HG03469 (cell line): ENCODE measurements around the gene ROR2.

Experiments
- ATAC-seq: cut with Tn5 transposase; IDR thresholded peaks from one replicate; pipeline ENCODE4 v1.9.1; 2021; ENCODE audit warnings: mild to moderate bottlenecking, moderate library complexity, moderate number of reproducible peaks; ENCODE audit not compliant: unreplicated experiment

Gene ROR2

GRCh38 chr9:91902475-91903125 is 47.4 kb downstream of the ROR2 start:
- no peak for ATAC-seq

DNA sequence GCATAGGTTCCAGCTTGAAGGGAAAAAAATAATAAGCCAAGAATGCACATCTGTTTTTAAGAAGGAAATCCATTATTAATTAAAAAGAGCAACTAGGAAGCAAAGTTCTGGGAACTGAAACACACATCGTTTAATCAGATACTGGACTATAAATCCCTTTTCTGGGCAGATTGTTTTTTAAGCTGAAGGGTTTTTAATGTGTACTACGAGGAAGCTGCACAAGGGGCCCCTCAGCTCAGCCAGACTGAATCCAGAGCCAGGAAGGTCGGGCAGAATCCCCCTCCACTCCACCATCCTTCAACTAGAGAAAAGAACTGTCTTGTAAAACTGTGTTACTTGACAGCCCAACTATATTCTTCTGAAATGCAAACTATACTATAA is 49.2 kb downstream of the ROR2 start:
- no peak for ATAC-seq

- ATAC-seq, result no peak
These were observed 49.8 kb downstream of the ROR2 start for GRCh38 chr9:91900055-91900796.

DNA sequence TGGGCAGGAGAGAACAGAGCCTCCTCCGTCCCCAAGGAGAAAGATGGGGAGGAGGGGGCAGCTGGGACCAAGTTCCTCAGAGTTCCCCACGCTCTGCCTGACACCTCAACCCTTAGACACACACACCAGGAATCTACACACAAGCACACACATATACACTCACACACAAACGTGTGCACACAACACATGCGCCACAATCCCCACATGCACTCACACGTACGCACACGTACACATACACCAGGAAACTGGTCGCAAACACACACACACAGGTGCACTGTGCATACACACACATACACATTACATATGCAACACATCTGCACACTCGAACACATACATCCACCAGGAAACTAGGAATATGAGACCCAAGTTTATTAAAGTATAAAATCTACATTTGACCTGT is 50.4 kb downstream of the ROR2 start:
- no peak for ATAC-seq

GRCh38 chr9:91899219-91899563 is 50.8 kb downstream of the ROR2 start:
- no peak for ATAC-seq

DNA sequence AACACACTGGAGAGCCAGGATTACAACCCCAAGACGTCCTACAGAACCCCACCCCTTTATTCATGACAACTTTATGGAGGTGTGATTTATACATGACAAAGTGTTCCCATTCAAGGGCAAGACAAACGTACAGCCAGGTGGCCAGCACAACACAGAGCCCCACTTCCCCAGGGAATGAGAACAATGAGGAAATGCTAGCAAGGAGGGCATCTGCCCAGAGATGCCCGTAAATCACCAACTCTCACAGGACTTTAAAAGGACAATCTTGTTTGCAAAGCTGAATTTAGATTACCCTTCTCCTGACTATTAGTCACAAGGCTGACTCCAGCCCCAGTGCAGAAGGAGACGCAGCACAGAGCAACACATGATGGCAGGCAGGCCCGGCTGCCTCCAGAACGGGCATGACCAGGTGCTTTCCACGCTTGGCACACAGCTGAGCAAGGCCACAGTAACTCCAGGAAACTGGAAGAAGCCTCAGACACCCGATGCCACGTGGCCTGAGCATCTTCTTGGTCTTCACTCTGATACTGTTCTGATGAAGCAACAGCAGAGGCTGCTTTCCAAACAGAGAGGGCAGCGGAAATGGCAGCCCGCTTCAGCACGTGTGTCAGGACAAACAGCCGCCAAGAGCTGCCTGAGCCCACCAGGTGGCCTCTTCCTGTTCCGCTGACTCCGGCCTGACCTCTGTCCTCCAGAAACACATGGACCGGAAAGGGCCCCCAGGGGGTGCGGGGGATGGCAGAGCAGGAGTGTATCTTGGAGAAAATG is 51.4 kb downstream of the ROR2 start:
- no peak for ATAC-seq

GRCh38 chr9:91897201-91897600 is 52.8 kb downstream of the ROR2 start:
- ATAC-seq, result no peak

- ATAC-seq, result no peak
These were observed 53.4 kb downstream of the ROR2 start for GRCh38 chr9:91896513-91897121.

GRCh38 chr9:91896097-91896496 is 53.9 kb downstream of the ROR2 start:
- ATAC-seq, result no peak

DNA sequence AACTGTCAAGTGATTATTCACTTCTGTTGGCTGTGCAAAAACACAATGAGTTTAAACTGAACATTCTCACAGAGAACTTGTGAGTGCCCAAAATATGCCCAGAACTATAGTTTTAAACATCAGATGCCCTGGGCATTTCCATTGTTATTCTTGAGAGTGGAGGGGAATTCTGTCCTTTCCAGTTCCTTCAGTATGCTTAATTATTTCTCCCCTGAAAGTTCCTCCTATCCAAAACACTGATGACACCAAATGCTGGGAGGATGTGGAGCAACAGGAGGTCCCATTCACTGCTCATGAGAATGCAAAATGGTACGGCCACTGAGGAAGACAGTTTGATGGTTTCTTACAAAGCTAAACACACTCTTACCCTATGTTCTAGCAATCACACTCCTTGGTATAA is 55.5 kb downstream of the ROR2 start:
- ATAC-seq, result no peak

GRCh38 chr9:91894023-91894422 is 56.0 kb downstream of the ROR2 start:
- no peak for ATAC-seq

- no peak for ATAC-seq
These were observed 58.1 kb downstream of the ROR2 start for GRCh38 chr9:91891915-91892314.

DNA sequence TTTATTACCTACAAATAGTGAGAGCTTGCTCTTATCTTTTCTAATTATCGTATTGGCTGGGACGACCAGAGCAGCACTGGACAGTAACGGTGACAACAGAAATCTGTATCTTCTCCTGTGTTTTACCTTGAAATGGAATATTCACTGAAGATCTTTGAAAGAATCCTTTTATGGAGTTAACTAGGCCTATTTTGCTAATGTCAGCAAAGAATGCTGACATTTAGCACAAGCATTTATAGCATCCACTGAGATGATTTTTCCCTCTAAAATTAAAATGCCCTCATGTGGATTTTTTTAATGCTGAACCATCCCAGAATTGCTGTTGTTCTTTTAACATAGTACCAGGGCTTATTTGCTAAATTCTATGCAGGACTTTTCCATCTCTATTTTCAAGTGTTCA is 59.4 kb downstream of the ROR2 start:
- ATAC-seq, result no peak

DNA sequence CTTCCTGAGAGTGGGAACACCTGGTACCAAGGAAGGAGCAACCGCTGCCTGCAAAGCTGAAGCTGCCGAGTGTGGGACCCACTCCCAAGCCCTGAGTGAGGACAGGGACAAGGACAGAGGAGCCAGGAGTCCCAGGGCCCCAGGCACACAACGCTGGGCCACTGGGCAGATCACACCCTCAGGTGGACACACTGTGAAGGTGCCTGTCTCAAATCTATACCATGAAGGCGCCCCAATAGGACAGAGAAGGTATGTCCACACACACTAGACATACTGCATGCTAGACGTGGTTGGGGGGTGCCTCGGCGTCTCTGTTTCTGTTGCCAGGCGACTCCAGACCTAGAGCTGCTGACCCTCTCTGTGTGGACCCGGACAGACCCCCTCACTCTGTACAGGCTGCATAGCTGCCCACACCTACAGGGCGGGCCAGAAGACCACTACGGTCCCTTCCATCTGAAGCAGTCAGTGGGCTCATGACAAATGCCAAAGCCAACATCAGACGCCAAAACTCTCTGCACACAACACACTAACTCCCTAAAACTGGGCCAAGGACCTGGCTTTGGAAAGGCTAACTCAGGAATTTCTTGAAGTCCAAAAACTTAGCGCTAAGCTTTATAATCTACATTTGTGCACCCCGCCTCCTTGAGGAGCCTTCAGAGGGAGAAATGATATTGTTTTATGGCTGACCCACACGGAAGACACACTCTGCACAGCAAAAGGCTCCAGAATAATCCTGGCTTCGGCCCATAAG is 60.7 kb downstream of the ROR2 start:
- ATAC-seq, result no peak

- ATAC-seq, result no peak
These were observed 63.5 kb downstream of the ROR2 start for GRCh38 chr9:91886414-91887076.

DNA sequence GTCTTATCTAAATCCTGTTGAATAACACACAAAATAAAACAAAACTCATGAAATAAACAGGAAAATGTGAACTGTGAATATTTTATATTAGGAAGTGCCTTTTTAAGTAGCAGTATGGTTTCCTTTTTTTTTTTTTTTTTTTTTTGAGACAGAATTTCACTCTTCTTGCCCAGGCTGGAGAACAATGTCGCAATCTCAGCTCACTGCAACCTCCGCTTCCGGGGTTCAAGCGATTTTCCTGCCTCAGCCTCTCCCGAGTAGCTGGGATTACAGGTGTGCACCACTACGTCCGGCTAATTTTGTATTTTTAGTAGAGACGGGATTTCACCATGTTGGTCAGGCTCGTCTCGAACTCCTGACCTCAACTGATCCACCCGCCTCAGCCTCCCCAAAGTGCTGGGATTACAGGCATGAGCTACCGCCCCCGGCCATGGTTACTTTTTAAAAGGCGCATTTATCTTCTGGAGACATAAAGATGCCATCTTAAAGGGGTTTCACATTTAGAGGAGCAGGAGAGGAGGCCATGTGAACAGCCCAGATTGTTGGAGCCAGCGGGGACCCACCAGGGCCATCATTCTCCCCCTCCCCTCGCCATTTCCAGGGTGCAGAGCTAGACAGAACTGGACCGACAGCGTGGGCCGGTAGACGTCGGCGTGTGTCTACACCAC is 64.1 kb downstream of the ROR2 start:
- no peak for ATAC-seq

GRCh38 chr9:91884696-91885687 is 65.0 kb downstream of the ROR2 start:
- no peak for ATAC-seq

- ATAC-seq, result no peak
These were observed 65.9 kb downstream of the ROR2 start for GRCh38 chr9:91884153-91884552.

DNA sequence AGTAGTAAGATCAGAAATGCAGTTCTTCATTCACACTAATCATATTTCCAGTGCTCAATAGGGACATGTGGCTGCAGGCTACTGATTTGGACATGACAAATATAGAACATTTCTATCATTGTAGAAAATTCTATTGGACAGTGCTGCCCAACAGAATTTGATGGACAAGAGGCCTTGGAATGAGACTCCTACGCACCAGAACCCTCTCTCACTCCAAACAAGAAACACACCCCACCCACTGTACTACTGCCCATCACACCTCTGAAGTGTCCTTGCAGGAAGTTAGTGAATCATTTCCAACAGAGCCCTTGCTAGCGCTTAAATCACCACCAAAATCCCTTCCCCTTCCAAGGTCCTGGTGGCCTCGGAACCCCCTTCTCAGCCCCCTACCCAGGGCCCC is 66.5 kb downstream of the ROR2 start:
- no peak for ATAC-seq
